ENCODE results near the gene LAMB4. TPM values are rescaled to one million over a fixed set of nuclear protein-coding genes. Genes with fewer than 3 reads are reported as not detected.

LAMB4 gene
- total RNA-seq, 2 experiments from 2014 or later = not detected

DNA sequence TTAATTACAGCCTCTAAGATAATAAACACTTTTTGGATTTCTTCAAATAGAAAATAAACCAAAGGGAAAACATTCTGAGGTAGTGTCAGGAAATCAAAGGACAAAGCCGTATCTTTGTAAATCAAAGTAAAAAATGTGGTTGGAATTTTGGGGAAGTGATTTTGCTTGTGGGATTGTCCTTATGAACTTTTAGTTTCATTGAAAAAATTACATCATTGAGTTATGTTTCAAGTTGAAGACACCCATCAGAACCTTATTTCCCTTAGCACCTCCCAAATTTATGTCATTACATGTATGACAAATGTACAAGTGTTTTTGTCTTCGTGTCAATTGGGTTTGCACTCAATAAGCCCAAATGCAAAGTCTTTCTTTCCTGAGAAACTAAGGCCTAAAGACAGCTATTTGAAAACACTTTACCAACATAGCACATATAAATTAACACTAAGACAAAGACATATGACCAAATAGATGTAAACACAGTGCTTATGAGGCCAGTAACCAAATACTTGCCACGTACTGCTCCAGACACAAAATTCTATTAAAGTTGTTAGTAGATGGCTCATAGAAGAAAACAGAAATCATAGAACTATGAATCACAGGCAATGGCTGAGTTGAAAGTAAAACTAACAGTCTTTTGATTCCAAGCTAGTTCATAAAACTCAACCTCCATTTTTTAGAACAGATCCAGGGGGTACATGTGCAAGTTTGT lies 26.9 kb upstream of the LAMB4 start:
- Mint-ChIP-seq H3K4me1 (ENCODE audit: low read depth) (peaks cover 3% of the 10 kb centered on the region), H3K27ac (no peak overlapping the region), H3K9me3 (no peaks in the 10 kb centered on the region), H3K4me3 (no peak overlapping the region), H3K27me3 (ENCODE audit: low read depth) (peaks cover 3% of the 10 kb centered on the region), H3K36me3 (ENCODE audit: low read depth) (no peaks in the 10 kb centered on the region)
- CTCF ChIA-PET = interaction anchor here (1.2 kb wide), 1 partner anchor 11 kb away, joined by 3 read pairs; no protein-coding TSS in a partner anchor
- intact Hi-C loops (cut with micrococcal nuclease) = no loop called here
- DNase-seq = no peak

DNA sequence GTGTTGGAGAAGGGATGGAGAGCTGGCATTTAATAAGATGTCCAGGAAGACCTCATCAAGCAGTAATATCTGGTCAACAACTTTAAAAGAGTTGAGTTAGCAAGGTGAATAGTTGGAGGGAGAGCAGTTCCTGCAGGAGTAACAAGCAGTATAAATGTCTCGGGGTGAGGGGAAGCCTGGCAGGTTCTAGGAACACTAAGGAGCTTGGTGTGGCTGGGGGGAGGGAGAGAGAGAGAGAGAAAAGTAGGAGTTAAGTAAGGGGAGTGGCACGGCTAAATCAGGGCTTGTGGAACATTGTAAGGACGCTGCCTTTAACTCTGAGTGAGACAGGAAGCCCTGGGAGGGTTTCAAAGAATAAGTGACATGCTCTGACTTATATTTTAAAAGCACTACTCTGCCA lies 22.0 kb upstream of the LAMB4 start:
- CTCF ChIA-PET = no interaction called here
- no peak overlapping the region for H3K27ac Mint-ChIP-seq
- H3K4me3 Mint-ChIP-seq = no peak overlapping the region
- no peaks in the 10 kb centered on the region for H3K36me3 Mint-ChIP-seq (ENCODE audit: low read depth)
- no peaks in the 10 kb centered on the region for H3K4me1 Mint-ChIP-seq (ENCODE audit: low read depth)
- no peaks in the 10 kb centered on the region for H3K9me3 Mint-ChIP-seq
- DNase-seq = no peak
- peaks cover 3% of the 10 kb centered on the region for H3K27me3 Mint-ChIP-seq (ENCODE audit: low read depth)
- intact Hi-C loops (cut with micrococcal nuclease) = no loop called here

DNA sequence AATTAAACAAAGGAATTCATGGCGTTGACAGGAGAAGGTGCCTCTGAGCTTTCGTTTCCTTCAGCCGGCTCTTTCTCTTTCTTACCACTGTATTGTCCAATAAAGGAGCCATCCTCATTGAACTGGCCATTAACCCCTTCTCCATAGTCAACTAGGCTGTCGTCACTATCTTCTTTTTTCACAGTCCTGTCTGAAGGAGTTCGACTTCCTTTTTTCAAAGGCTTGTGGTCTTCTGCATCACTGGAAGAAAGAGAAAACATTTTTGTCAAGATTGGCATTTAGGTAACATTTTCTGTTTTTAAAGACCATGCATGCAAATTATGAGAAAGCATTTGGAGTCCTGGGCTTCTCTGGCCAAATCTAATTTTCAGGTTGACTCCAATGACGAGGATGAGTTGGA lies 19.7 kb upstream of the LAMB4 start:
- H3K27ac Mint-ChIP-seq = no peak overlapping the region
- CTCF ChIA-PET = no interaction called here
- peaks cover 3% of the 10 kb centered on the region for H3K27me3 Mint-ChIP-seq (ENCODE audit: low read depth)
- no peak overlapping the region for H3K4me3 Mint-ChIP-seq
- no peaks in the 10 kb centered on the region for H3K36me3 Mint-ChIP-seq (ENCODE audit: low read depth)
- no peaks in the 10 kb centered on the region for H3K4me1 Mint-ChIP-seq (ENCODE audit: low read depth)
- intact Hi-C loops (cut with micrococcal nuclease) = loop anchor here (5.0 kb wide), 1 partner anchor 408 kb away; the partner anchor contains the start of gene CBLL1
- H3K9me3 Mint-ChIP-seq = no peaks in the 10 kb centered on the region
- DNase-seq = no peak

DNA sequence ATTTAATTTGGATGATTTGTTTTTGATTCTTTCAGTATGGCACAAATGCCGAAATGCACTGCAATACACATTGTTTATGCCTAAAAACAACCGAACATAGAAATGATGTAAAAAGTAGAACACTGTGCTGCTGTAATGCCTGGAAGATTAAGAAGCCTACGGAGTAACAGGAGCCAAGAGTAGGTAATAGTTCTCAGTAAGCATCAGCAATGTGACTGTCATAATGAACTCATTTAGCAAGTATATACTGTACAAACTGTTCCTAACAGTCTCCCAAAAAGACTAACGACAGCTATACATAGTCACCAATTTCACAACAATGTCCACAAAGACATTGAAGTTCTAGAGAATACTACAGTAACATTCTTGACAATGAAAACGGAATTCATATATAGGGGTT lies 19.0 kb upstream of the LAMB4 start:
- intact Hi-C loops (cut with micrococcal nuclease) = loop anchor here (5.0 kb wide), 1 partner anchor 407 kb away; the partner anchor contains the start of gene CBLL1
- peaks cover 3% of the 10 kb centered on the region for H3K27me3 Mint-ChIP-seq (ENCODE audit: low read depth)
- no peak overlapping the region for H3K27ac Mint-ChIP-seq
- H3K4me3 Mint-ChIP-seq = no peak overlapping the region
- no peaks in the 10 kb centered on the region for H3K4me1 Mint-ChIP-seq (ENCODE audit: low read depth)
- H3K36me3 Mint-ChIP-seq (ENCODE audit: low read depth) = no peaks in the 10 kb centered on the region
- CTCF ChIA-PET = interaction anchor here (0.6 to 1.5 kb wide), 2 partner anchors 35 to 52 kb away, joined by 3 to 7 read pairs; no protein-coding TSS in a partner anchor
- no peak for DNase-seq
- no peaks in the 10 kb centered on the region for H3K9me3 Mint-ChIP-seq

DNA sequence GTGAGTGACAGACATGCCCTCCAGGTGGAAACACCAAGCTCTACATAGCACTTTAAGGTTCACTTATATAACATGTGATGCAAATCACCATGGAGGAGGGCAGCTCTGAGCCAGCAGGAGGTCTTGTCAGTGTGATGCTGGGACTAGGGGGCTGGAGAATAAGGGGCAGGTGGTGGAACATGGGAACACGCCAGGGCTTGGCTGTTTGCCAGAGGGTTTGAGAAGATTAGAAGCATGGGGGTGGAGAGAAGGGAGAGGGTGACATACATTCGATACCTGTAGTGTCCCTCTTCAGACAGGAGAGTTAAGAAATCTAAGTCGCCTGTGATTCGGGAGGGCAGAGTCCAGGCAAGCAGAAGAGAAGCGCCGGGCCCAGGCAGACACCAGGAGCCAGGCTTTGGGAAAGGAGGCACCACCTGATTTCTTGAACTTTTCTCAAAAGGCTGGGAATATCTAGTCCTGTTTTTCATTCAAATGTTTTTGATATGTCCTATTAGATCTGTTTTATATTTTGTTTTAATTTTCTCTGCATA lies 16.9 kb upstream of the LAMB4 start:
- no peak overlapping the region for H3K4me3 Mint-ChIP-seq
- intact Hi-C loops (cut with micrococcal nuclease) = loop anchor here (5.0 kb wide), 1 partner anchor 405 kb away; the partner anchor contains the start of gene CBLL1
- H3K9me3 Mint-ChIP-seq = no peaks in the 10 kb centered on the region

DNA sequence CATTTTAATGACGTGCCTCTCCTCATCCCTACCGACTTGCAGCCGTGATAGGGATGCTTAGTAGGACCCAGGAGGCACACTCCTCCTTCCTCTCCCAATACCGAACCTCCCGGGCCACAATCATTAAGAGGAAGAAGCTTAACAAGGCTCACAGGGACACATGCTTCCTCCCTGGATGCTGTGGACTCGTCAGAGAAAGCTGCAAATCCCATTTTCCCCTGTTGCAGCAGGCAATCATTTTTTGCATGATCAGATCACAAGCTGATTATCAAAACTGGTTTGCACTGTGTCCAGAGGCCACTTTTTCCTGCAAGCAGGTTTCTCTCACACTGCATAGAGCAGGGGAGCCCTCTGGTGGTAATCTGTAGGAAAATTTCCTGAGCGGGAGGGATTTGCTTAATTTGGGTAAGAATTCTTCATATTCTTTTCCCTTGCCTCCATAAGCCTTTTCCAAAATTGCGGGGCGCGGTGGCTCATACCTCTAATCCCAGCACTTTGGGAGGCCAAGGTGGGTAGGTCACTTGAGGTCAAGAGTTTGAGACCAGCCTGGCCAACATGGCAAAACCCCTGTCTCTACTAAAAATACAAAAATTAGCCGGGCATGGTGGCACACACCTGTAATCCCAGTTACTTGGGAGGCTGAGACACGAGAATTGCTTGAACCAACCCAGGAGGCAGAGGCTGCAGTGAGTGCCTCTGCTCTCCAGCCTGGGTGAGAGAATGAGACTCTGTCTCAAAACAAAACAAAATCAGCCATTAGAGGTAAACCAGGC lies 16.1 kb upstream of the LAMB4 start:
- no peaks in the 10 kb centered on the region for H3K27me3 Mint-ChIP-seq (ENCODE audit: low read depth)
- intact Hi-C loops (cut with micrococcal nuclease) = loop anchor here (1.0 to 5.0 kb wide), 4 partner anchors 32 to 404 kb away; partner anchors contain the start of gene CBLL1
- peak; percentile 64 for DNase-seq
- H3K9me3 Mint-ChIP-seq = no peaks in the 10 kb centered on the region
- H3K4me1 Mint-ChIP-seq (ENCODE audit: low read depth) = no peaks in the 10 kb centered on the region
- no peak overlapping the region for H3K4me3 Mint-ChIP-seq
- CTCF ChIA-PET = interaction anchor here (0.6 to 3.0 kb wide), 26 partner anchors 9 to 403 kb away, joined by 3 to 61 read pairs (median 4); partner anchors contain the start of gene LAMB1
- no peak overlapping the region for H3K27ac Mint-ChIP-seq
- no peaks in the 10 kb centered on the region for H3K36me3 Mint-ChIP-seq (ENCODE audit: low read depth)

More for the DNA sequence above, 16.9 kb upstream of the LAMB4 start:
- H3K27me3 Mint-ChIP-seq (ENCODE audit: low read depth) = no peaks in the 10 kb centered on the region
- no peaks in the 10 kb centered on the region for H3K36me3 Mint-ChIP-seq (ENCODE audit: low read depth)
- DNase-seq = no peak
- H3K4me1 Mint-ChIP-seq (ENCODE audit: low read depth) = no peaks in the 10 kb centered on the region
- no peak overlapping the region for H3K27ac Mint-ChIP-seq
- CTCF ChIA-PET = interaction anchor here (0.8 to 3.0 kb wide), 6 partner anchors 10 to 255 kb away, joined by 3 to 61 read pairs (median 10); partner anchors contain the start of gene LAMB1

DNA sequence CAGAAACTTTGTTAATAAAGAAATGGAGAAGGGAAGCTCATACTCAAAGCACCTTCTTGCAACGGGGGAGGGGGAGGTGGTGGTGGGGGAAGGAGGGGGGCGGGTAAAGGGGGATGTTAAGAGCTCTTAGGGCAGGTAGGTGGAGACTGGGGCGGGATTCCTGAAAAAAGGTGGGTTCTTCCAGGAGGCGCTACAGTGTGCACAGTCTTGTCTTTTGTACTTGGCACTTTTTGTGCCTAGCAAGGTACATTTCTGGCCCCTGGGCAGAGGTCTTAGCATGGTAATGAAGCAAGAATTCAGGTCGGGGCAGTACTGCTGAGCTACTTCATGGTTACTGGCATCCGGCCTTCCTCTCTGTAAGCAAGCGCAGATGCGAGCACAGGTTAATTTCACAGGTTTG lies 15.2 kb upstream of the LAMB4 start:
- no peak overlapping the region for H3K4me3 Mint-ChIP-seq
- no peaks in the 10 kb centered on the region for H3K27me3 Mint-ChIP-seq (ENCODE audit: low read depth)
- no peaks in the 10 kb centered on the region for H3K36me3 Mint-ChIP-seq (ENCODE audit: low read depth)
- no peak overlapping the region for H3K27ac Mint-ChIP-seq
- DNase-seq = no peak
- H3K4me1 Mint-ChIP-seq (ENCODE audit: low read depth) = no peaks in the 10 kb centered on the region
- no peaks in the 10 kb centered on the region for H3K9me3 Mint-ChIP-seq
- CTCF ChIA-PET = interaction anchor here (0.6 to 3.0 kb wide), 26 partner anchors 8 to 402 kb away, joined by 3 to 61 read pairs (median 4); partner anchors contain the start of genes LAMB1 and LAMB4
- intact Hi-C loops (cut with micrococcal nuclease) = loop anchor here (5.0 kb wide), 1 partner anchor 403 kb away; the partner anchor contains the start of gene CBLL1

DNA sequence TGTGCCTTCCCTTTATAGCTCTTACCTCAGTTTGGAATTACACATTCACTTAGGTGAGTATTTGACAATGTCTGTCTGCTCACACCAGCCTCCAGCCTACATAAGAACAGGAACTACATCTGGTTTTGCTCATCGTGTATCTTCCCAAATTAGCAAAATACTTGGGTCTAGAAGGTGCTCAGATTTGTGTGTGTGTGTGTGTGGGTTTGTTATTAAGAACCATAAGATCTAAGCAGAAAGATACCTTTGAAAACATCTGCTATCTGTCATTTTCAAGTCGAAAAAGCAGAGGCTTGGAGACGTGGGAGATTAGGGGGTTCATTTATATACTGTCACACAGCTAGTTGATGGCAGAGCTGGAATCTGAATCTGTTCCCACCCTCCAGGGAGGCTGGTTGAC lies 14.8 kb upstream of the LAMB4 start:
- DNase-seq = no peak
- no peaks in the 10 kb centered on the region for H3K36me3 Mint-ChIP-seq (ENCODE audit: low read depth)
- H3K4me3 Mint-ChIP-seq = no peak overlapping the region
- no peaks in the 10 kb centered on the region for H3K4me1 Mint-ChIP-seq (ENCODE audit: low read depth)
- H3K27me3 Mint-ChIP-seq (ENCODE audit: low read depth) = no peaks in the 10 kb centered on the region
- H3K9me3 Mint-ChIP-seq = no peaks in the 10 kb centered on the region
- H3K27ac Mint-ChIP-seq = no peak overlapping the region
- CTCF ChIA-PET = interaction anchor here (0.8 to 3.0 kb wide), 15 partner anchors 8 to 402 kb away, joined by 3 to 61 read pairs (median 5); partner anchors contain the start of genes LAMB1 and LAMB4
- intact Hi-C loops (cut with micrococcal nuclease) = loop anchor here (5.0 kb wide), 1 partner anchor 403 kb away; the partner anchor contains the start of gene CBLL1

DNA sequence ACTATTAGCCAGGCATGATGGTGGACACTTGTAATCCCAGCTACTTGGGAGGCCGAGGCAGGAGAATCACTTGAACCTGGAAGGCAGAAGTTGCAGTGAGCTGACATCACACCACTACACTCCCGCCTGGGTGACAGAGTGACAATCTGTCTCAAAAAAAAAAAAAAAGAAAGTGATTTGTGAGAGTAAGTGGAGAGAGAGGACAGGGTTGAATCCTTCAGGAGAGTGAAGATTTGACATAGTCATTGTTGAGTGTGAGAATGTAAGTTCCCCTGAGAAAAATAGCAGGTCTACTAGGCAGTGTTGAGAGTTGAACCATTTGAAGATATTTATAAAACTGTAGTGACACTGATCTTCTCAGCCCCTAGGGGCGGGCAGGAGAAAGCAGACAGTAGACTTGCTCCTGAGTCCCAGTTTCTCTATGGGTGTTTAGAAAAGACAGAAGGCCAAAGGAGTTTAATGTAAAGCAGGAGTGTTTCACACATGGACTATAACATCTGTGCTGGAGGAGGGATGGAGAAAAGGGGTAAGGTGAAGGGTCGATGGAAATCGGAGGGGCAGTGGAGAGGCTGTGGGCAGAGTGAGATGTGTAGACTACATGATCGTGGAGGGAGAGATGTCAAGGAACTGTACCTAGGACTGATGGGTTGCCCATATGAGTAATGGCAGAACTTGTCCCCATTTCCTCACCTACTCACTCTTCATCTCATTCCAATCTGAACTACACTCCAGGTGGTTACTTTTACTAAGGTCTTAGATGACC lies 13.7 kb upstream of the LAMB4 start:
- Mint-ChIP-seq H3K27me3 (ENCODE audit: low read depth) (no peaks in the 10 kb centered on the region), H3K9me3 (no peaks in the 10 kb centered on the region), H3K36me3 (ENCODE audit: low read depth) (no peaks in the 10 kb centered on the region), H3K4me1 (ENCODE audit: low read depth) (no peaks in the 10 kb centered on the region), H3K4me3 (no peak overlapping the region), H3K27ac (no peak overlapping the region)
- CTCF ChIA-PET = interaction anchor here (0.7 to 1.1 kb wide), 2 partner anchors 20 to 232 kb away, joined by 3 read pairs; no protein-coding TSS in a partner anchor
- intact Hi-C loops (cut with micrococcal nuclease) = no loop called here
- DNase-seq = no peak

DNA sequence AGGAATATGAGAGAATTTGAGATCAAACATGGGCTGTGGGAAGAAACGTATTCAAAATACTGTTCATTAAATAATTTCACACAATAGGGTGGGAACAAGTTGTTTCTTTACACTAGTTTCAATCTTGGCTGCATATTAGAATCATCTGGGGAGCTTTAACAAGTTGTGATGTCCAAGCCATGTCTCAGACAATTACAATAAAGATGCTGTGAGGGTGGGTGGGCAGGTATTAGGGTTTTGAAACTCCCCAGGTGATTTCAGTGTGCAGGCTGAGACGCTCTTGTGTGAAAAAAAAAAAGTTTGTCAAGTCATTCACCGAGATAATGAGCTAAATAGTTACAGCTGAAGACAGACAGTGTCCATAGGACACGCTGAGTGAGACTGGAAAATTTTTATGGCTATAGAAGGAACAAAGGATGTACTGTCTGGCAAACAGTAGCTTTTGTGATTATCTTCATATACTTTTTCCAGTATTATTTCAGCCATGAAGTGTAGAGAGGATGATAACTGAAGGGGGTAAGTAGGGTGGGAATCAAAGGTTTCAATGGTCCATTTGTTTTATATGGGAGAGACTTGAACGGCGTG lies 12.6 kb upstream of the LAMB4 start:
- no peaks in the 10 kb centered on the region for H3K36me3 Mint-ChIP-seq (ENCODE audit: low read depth)
- intact Hi-C loops (cut with micrococcal nuclease) = no loop called here
- H3K27me3 Mint-ChIP-seq (ENCODE audit: low read depth) = no peaks in the 10 kb centered on the region
- no peak for DNase-seq
- no peaks in the 10 kb centered on the region for H3K4me1 Mint-ChIP-seq (ENCODE audit: low read depth)
- no peak overlapping the region for H3K4me3 Mint-ChIP-seq
- CTCF ChIA-PET = interaction anchor here (1.1 to 3.2 kb wide), 2 partner anchors 29 to 231 kb away, joined by 3 to 13 read pairs; no protein-coding TSS in a partner anchor
- no peaks in the 10 kb centered on the region for H3K9me3 Mint-ChIP-seq
- H3K27ac Mint-ChIP-seq = no peak overlapping the region

DNA sequence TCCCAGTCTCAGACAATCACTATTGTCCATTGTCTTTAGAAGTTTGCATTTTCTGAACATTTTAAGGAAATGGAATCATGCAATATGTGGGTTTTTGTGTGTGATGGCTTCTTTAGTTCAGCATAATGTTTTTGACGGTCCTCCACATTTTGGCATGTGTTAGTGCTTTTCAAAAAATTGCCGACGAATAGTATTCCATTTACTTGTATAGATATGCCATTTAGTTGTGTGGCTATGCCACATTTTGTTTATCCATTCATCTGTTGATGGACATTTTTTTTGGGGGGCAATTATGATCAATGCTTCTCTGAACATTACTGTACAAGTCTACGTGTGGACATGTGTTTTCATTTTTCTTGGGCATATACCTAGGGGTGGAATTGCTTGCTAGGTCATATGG lies 12.0 kb upstream of the LAMB4 start:
- Mint-ChIP-seq H3K36me3 (ENCODE audit: low read depth) (no peaks in the 10 kb centered on the region), H3K27me3 (ENCODE audit: low read depth) (no peaks in the 10 kb centered on the region), H3K9me3 (no peaks in the 10 kb centered on the region), H3K27ac (no peak overlapping the region), H3K4me1 (ENCODE audit: low read depth) (no peaks in the 10 kb centered on the region), H3K4me3 (no peak overlapping the region)
- CTCF ChIA-PET = interaction anchor here (0.8 to 3.2 kb wide), 2 partner anchors 29 to 32 kb away, joined by 3 to 13 read pairs; no protein-coding TSS in a partner anchor
- intact Hi-C loops (cut with micrococcal nuclease) = no loop called here
- no peak for DNase-seq
